Motor neuron (in vitro differentiated cells): ENCODE measurements around the gene ZNF408. TPM values are rescaled to one million over a fixed set of nuclear protein-coding genes. Genes with fewer than 3 reads are reported as not detected.
A peak's percentile ranks its signal among the peaks of the same experiment; 100 is the strongest.

ENCODE experiments used
- ATAC-seq, 8 experiments: fragments of 200-7000 bp; cut with Tn5 transposase; replicated peaks in 6 of 8; 2 replicates each; pipeline ENCODE4 v1.8.0; 2021; ENCODE audit warnings: mild to moderate bottlenecking in 8 of 8, moderate library complexity in 8 of 8
- H3K27ac ChIP-seq, 2 donors: fragments of 250-450 bp; sonication (Bioruptor Pico); 2 replicates each; pipeline ENCODE4 v1.9.0; 2021; ENCODE audit warnings: antibody characterized with exemption in 2 of 2, mild to moderate bottlenecking in 2 of 2, moderate library complexity in 1 of 2
- H3K4me1 ChIP-seq, 2 donors: fragments of 250-450 bp; sonication (Bioruptor Pico); replicated peaks in 1 of 2; 2 replicates each; pipeline ENCODE4 v1.6.1; 2021; ENCODE audit warnings: antibody characterized with exemption in 2 of 2, mild to moderate bottlenecking in 2 of 2, moderate library complexity in 1 of 2
- H3K4me3 ChIP-seq, 5 donors: fragments of 250-450 bp; sonication (Bioruptor Pico); 2 replicates each; pipeline ENCODE4 v1.9.0; 2021; ENCODE audit warnings: antibody characterized with exemption in 5 of 5, mild to moderate bottlenecking in 5 of 5, moderate library complexity in 4 of 5
- WGBS, 10 experiments: fragments of 450-650 bp; shearing (Covaris generic); methylation state at CpG; one replicate each; pipeline ENCODE4 v1.0.0; 2022; 5-methylcytosine and 5-hydroxymethylcytosine counted together
- in situ Hi-C, 9 experiments: fragments of 400-800 bp; cut with MboI; loops; one replicate each; pipeline ENCODE4 v1.15.0; 2021; ENCODE audit warnings: low sequenced_read_pairs in 9 of 9, low pct_unique_long_range_greater_than_20kb in 2 of 9; ENCODE audit not compliant: unreplicated experiment in 9 of 9
- total RNA-seq, 8 experiments: library from RNA; unstranded; fragments of 300-600 nt; gene quantifications; 2 replicates each; pipeline versions ENCODE4 v1.2.3 to v1.2.4, GENCODE V29; 2022

The ZNF408 gene
- 10 to 100 TPM in 7 of 8 experiments, 1 to 10 TPM in 1; 9.5 to 15.6 (median 12.8) TPM for total RNA-seq

DNA sequence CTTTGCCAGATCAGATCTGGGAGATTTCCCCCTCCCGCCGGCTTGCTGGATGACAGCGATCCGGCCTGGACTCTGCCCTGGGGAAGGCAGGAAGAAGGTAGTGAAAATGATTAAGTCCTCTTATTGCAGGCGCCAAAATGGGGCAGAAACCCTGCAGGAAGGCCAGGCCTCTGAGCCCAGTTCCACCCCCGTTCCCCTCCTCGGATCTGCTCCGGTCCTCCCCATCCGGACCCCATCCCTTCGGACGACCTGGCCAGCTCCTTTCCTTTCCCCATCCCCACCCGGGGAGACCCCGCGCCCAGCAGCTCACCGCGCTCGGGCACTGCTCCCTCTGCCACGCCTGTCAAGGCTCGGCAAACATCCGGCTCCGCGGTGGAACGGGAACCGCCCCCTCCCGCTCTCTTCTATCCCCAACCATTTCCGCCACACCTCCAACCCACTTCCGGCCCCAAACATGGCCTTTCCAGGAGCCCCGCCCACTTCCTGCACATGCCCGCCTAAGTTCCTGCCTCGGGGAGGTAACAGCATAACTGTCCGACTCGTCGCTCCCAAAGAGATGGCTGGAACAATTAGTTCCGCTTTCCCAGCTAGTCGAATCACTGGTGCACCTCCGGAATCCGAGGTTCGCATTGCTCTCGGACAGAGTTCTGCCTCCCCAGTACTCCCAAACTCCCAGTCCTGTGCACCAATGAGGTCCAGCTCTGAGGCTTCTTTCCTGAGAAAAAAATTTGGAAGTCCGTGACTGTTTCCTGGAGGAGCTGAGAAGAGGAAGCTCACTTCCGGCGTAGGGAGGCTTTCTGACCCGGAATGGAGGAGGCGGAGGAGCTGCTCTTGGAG, at the start of gene ZNF408, which contains the start of gene ARHGAP1:
ZNF408 (plus strand) TSS at position 791 of the 837 bp plus-strand sequence; CDS start at position 808, 17 bp downstream.
ARHGAP1 (minus strand) TSS at position 379 of the 837 bp plus-strand sequence. CDS start 4,512 bp downstream, outside the sequence.
- 0 to 1% (median 0%) methylated on average over 4 to 10 of the region's 44 CpGs; no CpG with 5 or more reads in 5 of the 10 experiments for WGBS, 10 experiments
- in situ Hi-C loops: no loop called here

DNA sequence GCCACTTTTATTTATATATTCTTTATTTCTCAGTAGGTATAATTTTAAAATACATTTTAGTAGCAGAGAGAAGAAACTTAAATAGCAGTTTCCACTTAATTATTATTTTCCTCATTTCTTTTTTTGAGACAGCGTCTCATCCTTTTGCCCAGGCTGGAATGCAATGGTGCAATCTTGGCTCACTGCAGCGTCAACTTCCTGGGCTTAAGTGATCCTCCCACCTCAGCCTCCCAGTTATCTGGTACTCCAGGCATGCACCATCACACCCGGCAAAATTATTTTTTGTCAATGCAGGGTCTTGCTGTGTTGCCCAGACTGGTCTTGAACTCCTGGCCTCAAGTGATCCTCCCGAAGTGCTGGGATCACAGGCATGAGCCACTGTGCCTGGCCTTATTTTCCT, 45.2 kb upstream of the ZNF408 start:
- Histone ChIP-seq H3K27ac (no peak overlapping the region), H3K4me1 (no peaks in the 10 kb centered on the region), H3K4me3 (no peak overlapping the region)
- in situ Hi-C loops: no loop called here
- 60 to 100% (median 97%) methylated on average over 1 to 3 of the region's 4 CpGs; no CpG with 5 or more reads in 3 of the 10 experiments for WGBS, 10 experiments
- ATAC-seq: no peak

More for the DNA sequence above, at the start of gene ZNF408, which contains the start of gene ARHGAP1:
- H3K4me3 ChIP-seq: peak within 1 kb of the TSS; percentile 61 to 93 (median 86)
- peak within 1 kb of the TSS; percentile 98 for H3K27ac ChIP-seq
- peaks cover 15 to 24% of the 10 kb centered on the region in 2 donors for H3K4me1 ChIP-seq
- ATAC-seq: peak; percentile 82 to 96 (median 94)

DNA sequence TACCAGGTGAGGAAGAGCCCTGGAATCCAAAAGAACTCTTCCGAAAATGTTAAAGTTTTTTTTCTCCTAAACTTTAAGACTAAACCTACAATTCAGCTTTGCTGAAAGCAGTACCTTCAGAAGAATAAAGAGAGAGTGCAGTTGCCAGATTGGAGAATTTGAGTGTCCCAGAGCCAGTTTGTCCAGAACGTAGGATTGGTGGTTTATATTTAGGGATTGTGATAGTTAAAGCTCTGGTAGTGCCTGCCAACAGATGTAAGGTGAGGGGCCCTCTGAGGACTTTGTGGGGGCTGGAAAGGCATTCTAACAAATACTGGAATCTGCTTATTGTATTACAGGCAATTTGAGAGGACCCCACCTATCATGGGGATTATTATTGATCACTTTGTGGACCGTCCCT, 43.6 kb upstream of the ZNF408 start:
- no peak for ATAC-seq
- in situ Hi-C loops: no loop called here
- Histone ChIP-seq H3K27ac (no peak overlapping the region), H3K4me1 (no peaks in the 10 kb centered on the region), H3K4me3 (no peak overlapping the region)
- 70 to 100% (median 85%) methylated on average over 1 to 3 of the region's 3 CpGs; no CpG with 5 or more reads in 4 of the 10 experiments for WGBS, 10 experiments

DNA sequence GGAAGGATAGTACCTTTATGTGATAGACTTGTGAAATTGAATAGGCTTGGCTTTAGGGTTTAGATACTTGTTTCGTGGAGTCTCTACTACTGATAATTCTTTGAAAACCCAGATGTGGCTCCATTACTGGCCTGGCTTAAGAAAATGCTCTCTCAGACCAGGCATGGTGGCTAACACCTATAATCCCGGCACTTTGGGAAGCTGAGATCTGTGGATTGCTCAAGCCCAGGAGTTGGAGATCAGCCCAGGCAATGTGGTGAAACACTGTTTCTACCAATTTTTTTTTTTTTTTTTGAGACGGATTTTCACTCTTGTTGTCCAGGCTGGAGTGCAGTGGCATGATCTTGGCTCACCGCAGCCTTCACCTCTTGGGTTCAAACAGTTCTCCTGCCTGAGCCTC, 42.6 kb upstream of the ZNF408 start:
- 53 to 100% (median 96%) methylated on average over 1 to 4 of the region's 4 CpGs; no CpG with 5 or more reads in 3 of the 10 experiments for WGBS, 10 experiments
- Histone ChIP-seq H3K4me3 (no peak overlapping the region), H3K27ac (no peak overlapping the region), H3K4me1 (no peaks in the 10 kb centered on the region)
- ATAC-seq: peak in 2 of 8 experiments; percentile 38
- in situ Hi-C loops: no loop called here

DNA sequence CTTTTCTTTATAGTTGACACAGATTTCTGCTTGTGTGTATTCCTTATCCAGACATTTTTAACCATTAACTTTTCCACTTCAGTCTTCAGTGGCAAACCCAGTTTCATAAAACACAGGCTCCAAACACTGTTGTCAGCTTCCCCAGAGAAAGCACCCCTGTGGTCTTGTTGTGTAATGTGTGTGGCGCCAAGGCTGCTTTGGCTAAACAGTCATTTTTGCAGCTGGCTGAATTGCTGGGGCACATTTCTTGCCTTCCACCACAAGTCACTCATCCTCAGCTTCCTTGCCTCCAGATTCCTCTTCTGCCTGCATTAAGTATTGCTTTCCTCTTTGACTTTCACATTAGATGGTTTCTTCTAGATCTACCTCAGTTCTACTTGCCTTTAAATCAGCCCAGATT, 40.9 kb upstream of the ZNF408 start:
- ATAC-seq: no peak

DNA sequence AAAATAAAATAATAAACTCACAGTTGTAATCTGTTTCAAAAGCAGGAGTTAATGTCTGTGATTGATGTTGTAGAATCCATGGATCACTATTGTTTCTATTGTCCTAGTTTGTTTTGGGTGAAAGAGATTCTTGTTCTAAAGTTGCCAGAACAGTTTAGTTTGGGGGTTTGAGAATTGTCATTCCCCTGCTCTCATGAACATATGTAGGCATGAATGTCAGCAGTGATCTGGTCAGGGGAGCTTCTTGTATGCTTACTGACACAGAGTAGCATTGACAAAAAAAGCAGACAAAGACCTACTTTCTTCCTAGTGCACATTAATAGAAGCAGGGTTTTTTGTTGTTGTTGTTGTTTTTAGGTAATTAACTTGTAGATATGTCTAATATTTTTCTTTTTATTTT, 39.0 kb upstream of the ZNF408 start:
- in situ Hi-C loops: no loop called here
- no peak overlapping the region for H3K4me3 ChIP-seq
- no peak overlapping the region for H3K27ac ChIP-seq
- ATAC-seq: no peak
- H3K4me1 ChIP-seq: no peaks in the 10 kb centered on the region

More for the DNA sequence above, 40.9 kb upstream of the ZNF408 start:
- 57 to 100% (median 80%) methylated on average over 1 of the region's 1 CpG; no CpG with 5 or more reads in 5 of the 10 experiments for WGBS, 10 experiments
- Histone ChIP-seq H3K27ac (no peak overlapping the region), H3K4me3 (no peak overlapping the region), H3K4me1 (no peaks in the 10 kb centered on the region)
- in situ Hi-C loops: no loop called here

DNA sequence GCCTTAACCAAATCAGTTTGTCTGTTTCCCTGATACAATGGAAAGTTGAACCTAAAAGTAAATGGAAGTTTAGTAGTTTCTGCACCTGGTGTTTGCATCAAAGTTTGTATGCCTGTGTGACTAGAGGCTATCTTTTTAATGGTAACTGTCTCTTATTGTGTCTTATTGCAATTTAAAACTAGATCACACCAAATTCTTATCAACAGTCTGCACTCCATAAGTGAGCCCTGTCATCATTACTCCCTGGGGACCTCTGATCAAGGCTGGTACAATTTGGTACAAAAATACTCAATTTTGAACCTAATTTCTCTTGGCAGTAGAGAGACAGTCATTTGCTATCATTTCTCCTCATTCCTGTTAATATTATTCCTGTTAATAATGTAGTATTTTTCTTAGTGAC, 38.5 kb upstream of the ZNF408 start:
- no peak for ATAC-seq
- H3K4me3 ChIP-seq: no peak overlapping the region
- no peaks in the 10 kb centered on the region for H3K4me1 ChIP-seq
- H3K27ac ChIP-seq: no peak overlapping the region
- in situ Hi-C loops: no loop called here

DNA sequence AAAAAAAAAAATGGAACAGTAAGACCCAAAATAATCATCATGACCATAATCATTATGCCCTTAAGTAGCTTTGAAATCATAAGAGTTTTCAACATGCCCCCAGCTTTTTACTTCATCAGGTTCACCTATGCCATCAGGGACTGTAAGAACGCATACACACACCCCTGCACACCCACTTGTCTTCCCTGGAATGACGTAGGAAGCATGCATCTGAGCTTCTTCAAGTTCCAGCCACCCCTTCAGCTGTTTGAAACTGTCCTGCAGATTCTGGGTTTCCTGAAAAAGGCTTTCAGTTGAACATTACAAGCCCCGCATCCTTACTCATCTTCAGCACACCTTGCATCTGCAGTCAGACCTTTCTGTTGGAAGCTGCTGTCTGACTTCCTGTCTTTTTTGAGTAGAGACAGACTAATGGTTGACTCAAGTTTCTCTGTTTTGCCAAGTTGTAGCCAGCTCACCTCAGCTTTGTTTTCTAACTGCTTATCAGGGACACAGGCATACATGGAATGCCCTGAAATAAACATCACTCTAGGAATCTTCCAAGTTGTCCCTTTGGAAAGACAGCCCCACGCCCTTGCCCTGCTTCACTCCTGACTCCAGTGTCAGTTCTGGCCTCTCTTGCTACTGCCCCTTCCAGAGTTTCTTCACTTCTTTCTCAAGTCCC, 37.4 kb upstream of the ZNF408 start:
- Histone ChIP-seq H3K4me1 (no peaks in the 10 kb centered on the region), H3K27ac (no peak overlapping the region), H3K4me3 (no peak overlapping the region)
- ATAC-seq: no peak
- in situ Hi-C loops: no loop called here
- WGBS, 10 experiments: 61 to 100% (median 88%) methylated on average over 1 to 4 of the region's 4 CpGs; no CpG with 5 or more reads in 4 of the 10 experiments

DNA sequence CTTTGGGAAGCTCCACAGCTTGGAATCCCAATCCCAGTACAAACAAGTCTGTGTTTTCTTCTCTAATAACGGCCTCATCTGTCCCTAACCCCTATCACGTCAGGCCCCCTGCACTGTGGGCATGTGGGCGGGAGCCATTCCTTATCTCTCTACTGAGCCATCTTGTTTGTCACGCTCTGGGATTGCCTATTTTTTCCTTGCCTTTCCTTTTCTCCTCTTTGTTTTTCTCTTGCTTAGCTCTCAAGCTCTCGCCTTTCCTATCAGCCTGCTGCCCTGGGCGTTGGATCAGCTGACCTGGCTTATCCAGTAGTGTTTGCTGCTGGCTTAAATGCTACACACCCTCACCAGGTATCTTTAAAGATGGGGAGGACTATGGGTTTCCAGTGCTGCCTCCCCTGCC, 36.2 kb upstream of the ZNF408 start:
- Histone ChIP-seq H3K27ac (no peak overlapping the region), H3K4me1 (no peaks in the 10 kb centered on the region), H3K4me3 (no peak overlapping the region)
- 50 to 100% (median 92%) methylated on average over 1 to 4 of the region's 6 CpGs; no CpG with 5 or more reads in 1 of the 10 experiments for WGBS, 10 experiments
- ATAC-seq: no peak
- in situ Hi-C loops: no loop called here

DNA sequence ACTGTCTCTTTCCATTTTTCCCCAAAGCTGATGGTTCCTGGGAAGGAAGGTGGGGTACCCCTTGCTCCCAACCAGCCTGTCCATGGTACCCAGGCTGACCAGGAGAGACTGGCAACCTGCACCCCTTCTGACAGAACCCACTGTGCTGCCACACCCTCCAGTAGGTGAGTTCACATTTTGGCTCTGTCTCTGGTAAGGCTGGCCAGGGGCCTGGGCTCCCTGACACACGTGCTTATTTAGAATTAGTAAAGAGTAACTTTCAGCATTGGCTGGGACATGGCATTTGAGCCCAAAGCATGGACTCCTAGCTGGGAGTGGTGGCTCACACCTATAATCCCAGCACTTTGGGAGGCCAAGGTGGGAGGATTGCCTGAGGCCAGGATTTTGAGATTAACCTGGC, 35.5 kb upstream of the ZNF408 start:
- H3K27ac ChIP-seq: no peak overlapping the region
- H3K4me1 ChIP-seq: no peaks in the 10 kb centered on the region
- no peak for ATAC-seq
- no peak overlapping the region for H3K4me3 ChIP-seq
- WGBS, 10 experiments: 67 to 100% (median 100%) methylated on average over 1 of the region's 1 CpG; no CpG with 5 or more reads in 5 of the 10 experiments
- in situ Hi-C loops: no loop called here

DNA sequence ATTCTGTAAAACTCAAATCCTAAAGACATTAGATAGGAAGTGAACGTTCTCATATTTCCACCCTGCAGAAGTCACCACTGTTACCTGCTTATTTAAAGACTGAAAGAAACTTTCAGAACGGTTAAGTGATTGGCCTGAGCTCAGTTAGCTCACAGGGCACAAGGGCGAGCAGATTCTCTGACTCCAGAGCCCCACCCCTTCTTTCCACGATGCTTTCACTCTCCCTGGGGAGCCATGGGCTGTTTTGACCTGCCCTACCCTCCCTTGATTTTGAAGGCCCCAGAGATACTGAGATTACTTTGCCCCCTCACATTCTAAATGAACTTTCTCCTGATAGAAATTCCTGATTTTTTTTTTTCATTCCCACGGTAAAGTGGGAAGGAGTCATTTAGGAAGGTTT, 34.3 kb upstream of the ZNF408 start:
- in situ Hi-C loops: no loop called here
- Histone ChIP-seq H3K27ac (no peak overlapping the region), H3K4me3 (no peak overlapping the region), H3K4me1 (no peaks in the 10 kb centered on the region)
- peak in 2 of 8 experiments; percentile 79 to 90 for ATAC-seq
- WGBS, 10 experiments: 42 to 83% (median 53%) methylated on average over 1 to 5 of the region's 5 CpGs; no CpG with 5 or more reads in 1 of the 10 experiments

DNA sequence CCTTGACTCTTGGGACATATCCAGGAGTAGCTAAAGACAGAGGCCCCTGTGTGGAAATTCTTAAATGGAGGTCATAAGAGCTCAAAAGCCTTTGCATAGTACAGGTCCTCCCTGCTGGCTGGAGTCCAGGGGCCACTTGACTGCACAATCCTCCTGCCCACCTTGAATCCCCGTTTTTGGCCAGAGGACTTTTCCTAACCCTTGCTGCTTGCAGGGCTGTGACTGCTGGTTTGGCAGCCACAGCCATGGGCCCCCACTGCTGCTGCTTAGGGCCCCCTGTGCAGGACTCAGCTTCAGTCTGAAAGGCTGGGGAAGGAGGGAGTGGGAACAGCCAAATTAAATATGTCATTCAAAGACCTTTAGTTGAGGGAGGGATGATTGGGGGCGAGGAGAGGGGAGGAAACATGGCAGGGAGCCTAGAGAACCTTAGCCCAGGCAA, 33.8 kb upstream of the ZNF408 start:
- in situ Hi-C loops: no loop called here
- Histone ChIP-seq H3K27ac (no peak overlapping the region), H3K4me1 (no peaks in the 10 kb centered on the region), H3K4me3 (no peak overlapping the region)
- WGBS, 10 experiments: 71 to 100% (median 82%) methylated on average over 1 to 2 of the region's 2 CpGs; no CpG with 5 or more reads in 5 of the 10 experiments
- ATAC-seq: peak in 2 of 8 experiments; percentile 21 to 25

DNA sequence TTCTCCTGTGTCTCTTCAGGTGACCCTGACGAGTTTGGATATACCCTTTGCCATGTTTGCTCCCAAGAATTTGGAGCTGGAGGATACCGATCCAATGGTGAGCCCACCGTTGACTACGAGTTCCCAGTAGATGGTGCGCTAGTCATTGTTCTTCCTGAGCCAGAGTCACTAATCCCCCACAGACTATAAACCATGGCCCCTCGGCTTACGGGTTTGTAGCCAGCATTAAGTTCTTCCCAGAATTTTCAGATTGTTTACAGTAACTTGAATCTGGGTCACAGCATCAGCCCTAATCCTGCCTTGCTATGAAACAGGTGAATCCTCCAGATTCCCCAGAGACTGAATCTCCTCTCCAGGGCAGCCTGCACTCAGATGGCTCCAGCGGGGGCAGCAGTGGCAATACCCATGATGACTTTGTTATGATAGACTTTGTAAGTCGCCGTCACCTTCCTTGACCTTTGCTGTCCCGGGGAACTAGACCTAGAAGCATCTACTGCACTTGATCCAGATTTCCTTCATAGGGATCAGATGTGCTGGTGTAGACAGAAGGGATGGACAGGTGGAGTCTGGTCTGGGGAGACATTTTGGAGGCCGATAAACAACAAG, 32.2 kb upstream of the ZNF408 start:
- no peak overlapping the region for H3K4me3 ChIP-seq
- no peak overlapping the region for H3K27ac ChIP-seq
- 69 to 100% (median 93%) methylated on average over 1 to 9 of the region's 12 CpGs for WGBS, 10 experiments
- ATAC-seq: no peak
- in situ Hi-C loops: no loop called here
- no peaks in the 10 kb centered on the region for H3K4me1 ChIP-seq
